Suppressor macrophage treated with lipopolysaccharide for 1 hour (primary cell): ENCODE results near the gene PRKCA.

Experiments
- DNase-seq, 3 donors: peaks; one replicate each; pipeline ENCODE4 v3.0.0-alpha.2; 2020 to 2022

PRKCA gene

DNA sequence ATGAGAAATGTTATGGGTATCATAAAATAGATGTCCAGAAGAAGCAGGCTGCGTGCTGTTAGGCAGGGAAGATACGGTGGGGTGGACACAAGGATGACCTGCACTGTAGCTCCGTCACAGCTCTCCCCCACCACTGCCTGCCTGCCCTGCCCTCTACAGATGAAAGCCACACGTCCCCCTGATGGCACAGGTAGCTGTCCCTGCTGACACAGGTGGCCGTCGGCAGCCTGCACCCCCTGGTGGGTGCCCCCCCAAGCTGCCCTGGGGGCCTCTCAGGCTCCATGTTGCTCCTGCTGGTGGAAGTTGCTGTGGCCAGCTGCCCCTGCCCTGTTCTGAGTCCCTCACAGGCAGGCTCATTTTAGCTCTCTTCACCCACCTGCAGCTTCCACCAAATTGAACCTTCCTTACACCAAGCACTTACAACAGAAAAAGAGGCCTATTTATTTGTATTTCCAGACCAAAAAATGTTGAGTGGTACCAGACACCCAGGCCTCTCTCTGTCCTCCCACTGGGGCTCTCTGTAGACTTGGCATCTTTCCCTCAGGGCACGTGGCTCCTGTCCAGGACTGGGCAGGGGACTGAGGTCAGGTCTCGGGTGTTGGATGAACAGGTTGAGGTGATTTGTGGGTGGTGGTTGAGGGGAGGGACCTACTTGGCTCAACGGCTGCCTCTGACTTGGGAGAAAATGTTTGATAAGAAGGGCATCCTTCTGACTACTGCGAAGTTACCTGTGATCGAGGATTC is 482.4 kb downstream of the PRKCA start:
- DNase-seq = no peak

DNA sequence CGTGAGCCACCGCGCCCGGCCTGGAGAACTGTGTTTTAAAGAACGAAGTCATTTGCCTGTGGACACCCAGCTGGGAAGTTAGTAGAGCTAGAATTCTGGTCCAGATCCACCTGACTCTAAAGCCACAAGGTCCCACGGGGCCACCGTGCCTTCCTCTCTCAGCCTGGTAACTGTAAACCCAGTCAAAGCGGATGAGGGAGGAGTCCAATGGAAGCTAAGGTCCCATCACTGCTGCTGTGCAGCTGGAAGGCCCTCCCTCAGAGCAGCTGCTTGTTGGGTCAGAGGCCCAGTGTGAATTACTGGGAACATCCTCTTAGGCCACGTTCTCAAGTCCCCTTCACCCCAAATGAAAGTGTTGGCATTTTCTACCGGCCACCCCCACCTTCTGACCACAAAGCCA is 483.7 kb downstream of the PRKCA start:
- no peak for DNase-seq

DNA sequence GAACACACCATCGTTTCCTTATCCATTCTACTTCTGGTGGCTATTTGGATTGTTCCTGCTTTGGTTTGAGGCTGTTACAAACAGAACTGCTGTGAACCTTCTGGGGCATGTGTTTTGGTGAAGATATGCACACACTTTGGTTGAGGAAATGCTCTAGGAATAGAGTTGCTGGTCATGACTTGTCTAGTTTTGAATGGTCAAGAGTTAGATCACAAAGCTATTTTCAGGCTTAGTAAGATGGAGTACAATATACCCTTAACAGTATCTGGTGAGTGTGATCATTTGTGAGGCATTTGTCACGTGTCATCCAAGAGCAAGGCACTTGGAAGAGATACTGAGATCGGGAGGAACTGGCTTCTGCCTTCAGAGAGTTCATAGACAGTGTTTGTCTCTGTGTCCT is 485.5 kb downstream of the PRKCA start:
- no peak for DNase-seq

DNA sequence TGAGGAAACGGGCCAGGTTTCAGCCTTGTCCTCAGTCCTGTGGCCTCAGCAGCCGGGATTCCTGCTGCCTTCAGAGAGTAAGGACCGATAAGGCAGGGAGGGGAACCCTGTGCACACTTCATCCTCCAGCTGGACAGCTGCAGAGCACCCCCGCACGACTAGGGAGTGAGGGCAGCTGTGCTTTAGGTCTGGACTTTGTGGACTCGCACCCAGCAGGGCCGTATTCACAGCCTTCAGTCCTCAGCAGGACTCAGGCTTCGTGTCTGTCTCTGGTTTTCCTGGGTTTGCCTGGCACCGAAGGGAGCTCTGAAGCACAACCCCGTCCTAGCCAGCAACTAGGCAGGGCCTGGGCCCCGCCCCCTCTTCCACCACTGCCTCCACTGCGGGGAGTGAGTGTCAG is 486.7 kb downstream of the PRKCA start:
- DNase-seq = no peak

DNA sequence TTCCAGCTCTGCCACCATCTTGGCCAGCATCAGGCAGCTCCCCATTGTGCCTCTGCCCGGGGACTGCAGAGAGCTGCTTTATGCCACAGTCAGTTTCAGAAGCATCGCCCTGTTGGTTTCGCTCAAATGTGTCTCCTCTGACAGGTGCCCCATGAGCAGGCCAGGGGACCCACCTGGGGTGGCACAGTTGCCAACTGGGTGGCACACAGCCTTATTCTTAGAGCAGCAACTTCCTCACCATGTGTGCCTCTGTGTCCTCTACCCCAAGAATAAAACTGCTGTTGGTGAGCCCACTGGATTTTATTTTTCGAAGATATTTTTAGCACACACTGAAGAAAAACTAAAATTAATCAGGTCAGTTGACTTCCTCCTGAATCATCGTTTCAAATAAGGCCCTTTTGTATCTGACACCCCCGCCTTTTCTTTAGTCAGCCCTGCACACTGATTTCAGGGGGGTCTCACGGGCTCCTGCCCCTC is 487.6 kb downstream of the PRKCA start:
- DNase-seq = peak in 2 of 3 donors; percentile 7 to 9

DNA sequence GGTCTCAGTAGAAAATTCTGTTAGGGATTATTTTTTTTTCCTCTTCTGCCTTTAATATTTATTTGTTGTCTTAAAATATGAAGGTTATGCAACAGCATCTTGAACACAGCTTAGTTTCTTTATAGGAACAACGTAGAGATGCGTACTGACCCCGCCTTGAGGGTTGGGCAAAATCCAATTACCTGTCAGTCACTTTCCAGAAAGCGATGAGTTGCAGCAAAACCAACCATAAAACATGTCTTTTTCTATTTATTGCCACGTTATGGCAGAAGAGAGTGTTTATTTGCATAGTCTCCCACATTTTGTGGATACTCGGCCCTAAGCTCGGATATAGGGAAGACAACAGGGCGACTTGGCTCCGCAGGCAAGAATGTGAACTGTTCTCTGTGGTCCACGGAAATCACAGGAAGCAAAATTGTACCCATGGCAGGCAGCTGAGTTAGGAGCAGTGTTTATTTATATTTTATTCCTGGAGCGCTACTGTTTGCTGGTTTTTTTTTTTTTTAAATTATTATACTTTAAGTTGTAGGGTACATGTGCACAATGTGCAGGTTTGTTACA is 488.2 kb downstream of the PRKCA start:
- no peak for DNase-seq

DNA sequence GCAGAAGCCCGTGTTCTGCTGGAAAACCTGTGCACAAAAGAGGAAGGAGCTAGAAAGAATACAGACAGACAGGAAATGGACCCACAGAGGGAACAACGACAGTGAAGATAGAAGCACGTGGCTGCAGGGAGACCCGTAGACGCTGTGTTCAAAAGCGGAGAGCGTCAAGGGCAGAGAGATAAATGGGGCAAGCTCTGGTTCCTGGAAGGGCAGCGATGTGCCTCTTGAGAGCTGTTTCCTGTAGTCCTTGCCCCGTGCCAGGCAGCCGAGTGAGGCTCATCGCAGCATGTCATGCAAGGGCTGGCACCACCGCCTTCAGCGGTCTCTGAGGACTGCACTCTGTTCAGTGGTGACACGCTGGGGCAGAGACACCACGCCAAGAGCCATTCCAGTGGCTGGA is 488.9 kb downstream of the PRKCA start:
- peak; percentile 45 to 56 (median 50) for DNase-seq

DNA sequence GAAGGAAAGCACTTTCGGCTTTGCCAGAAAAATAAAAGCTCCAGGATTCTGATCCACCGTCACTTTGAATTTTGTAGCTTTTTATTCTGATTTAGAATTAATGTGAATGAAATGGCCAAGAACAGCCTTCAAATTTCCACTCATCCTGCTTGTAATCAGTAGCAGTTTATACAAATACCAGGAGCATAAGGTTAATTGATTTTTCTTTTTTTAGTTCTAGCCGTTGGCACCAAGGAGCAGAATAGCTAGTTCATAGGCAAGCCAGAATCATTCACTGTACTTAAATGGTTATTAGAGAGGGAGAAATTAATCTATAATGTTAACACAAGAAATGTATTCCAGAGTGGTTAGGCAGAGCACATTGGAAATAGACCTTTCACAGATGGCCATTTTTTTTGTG is 491.4 kb downstream of the PRKCA start:
- DNase-seq = no peak

DNA sequence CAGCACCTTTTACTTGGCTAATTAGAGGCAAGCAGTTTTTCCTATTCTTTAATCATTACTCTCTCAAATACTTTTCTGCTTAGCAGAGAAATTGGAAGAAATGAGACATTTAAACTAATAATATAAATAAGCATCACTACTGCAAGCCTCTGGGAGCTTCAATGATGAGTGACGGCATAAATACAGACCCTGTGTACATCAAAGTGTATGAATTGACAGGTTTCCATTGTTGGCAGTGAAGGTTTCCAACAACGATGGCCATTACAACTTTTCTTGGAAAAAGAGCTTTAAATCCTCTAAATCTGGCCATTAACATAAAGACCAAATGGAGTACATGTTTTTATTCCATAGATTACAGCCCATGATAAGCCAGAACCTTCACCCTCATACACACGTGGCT is 493.1 kb downstream of the PRKCA start:
- DNase-seq = no peak

DNA sequence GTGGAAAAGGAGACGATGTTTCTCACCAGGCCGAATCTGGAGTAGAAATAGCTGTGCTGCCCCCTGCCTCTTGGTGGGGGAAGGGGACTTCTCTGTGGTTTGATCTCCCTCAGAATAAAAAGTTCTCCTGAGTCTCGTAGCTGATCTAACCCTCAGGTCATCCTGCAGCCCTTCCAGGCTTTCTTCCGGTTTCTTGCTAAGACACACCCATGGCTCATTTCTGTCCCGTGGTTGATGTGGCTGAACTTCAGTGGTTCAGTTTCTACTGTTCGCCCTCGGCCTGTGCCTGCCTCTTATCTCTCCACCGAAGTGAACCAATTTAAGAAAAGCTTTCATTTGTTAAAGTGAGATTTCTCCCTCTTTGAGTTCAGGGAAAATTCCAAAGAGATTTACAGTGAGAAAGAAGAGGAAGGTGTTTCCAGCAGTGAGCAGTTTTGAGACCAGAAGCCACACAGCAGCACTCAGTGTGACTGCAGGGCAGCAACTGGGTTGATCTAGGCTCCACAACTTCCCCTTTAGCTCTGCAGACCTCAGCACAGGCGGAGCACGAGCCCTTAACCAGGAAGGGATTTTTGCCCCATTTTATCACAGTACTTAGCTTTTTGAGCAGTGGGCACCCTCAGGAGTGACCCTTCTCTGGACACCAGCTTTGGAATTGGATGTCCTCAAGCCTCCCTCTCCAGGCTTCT is 497.6 kb downstream of the PRKCA start:
- DNase-seq = peak; percentile 31 to 39 (median 36)

DNA sequence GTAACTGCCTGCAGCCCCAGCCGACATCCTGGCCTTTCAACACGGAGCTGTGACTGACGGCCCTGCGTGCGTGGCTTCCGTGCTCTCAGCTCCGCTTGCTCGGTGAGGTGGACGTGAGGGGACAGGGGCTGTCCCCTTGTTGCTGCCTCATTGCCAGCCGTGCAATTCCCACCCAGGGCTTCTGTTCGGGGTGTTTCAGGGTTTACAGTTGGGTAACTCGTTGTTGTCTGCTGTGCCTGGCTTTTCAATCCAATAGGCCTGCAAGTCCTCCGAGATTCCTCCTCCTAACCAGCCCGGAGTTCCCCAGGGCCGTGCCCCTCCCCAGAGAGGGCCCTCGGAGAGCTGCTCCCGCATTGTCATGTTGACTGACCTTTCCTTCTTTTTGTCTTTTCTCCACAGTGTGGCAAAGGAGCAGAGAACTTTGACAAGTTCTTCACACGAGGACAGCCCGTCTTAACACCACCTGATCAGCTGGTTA is 501.1 kb downstream of the PRKCA start:
- DNase-seq = no peak

DNA sequence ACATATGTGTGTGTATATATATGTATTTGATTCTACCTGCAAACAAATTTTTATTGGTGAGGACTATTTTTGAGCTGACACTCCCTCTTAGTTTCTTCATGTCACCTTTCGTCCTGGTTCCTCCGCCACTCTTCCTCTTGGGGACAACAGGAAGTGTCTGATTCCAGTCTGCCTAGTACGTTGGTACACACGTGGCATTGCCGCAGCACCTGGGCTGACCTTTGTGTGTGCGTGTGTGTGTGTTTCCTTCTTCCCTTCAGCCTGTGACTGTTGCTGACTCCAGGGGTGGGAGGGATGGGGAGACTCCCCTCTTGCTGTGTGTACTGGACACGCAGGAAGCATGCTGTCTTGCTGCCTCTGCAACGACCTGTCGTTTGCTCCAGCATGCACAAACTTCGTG is 503.2 kb downstream of the PRKCA start:
- no peak for DNase-seq

DNA sequence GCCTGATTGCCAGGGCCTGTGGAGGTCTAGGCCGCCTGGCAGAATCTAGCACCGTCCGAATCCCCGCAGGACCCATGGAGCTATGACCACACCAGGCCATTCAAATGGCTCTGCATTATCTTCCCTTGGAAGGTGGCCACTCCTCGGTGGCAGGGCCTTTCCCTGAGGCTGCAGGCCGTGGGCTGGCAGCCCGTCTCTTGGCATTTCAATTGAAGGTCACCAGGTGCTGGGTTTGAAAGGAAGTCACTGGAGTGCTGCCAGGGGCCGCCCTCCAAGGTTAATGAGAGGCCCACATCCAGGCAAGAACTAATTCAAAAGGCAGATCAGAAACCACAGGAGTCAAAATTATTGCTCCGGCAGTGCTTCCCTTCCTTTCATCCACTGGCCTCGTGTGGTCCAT is 504.8 kb downstream of the PRKCA start:
- no peak for DNase-seq

DNA sequence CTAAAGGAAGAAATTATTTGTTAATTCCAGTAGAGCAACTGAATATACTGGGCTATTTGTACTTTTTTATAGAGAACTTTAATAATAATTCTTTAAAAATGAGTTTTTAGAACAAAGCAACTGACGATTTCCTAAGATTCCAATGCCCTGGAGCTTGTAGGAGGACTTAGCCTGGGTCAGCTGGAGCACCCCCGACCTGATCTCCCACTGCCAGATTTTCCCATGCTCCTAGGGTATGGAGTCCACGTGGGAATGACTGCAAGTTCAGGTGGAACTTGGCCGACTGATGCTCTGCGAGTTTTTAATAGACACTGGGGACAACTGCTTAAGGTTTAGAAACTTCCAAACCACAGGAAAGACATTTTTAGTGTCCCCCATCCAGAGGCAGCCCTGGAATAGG is 507.0 kb downstream of the PRKCA start:
- DNase-seq = no peak

DNA sequence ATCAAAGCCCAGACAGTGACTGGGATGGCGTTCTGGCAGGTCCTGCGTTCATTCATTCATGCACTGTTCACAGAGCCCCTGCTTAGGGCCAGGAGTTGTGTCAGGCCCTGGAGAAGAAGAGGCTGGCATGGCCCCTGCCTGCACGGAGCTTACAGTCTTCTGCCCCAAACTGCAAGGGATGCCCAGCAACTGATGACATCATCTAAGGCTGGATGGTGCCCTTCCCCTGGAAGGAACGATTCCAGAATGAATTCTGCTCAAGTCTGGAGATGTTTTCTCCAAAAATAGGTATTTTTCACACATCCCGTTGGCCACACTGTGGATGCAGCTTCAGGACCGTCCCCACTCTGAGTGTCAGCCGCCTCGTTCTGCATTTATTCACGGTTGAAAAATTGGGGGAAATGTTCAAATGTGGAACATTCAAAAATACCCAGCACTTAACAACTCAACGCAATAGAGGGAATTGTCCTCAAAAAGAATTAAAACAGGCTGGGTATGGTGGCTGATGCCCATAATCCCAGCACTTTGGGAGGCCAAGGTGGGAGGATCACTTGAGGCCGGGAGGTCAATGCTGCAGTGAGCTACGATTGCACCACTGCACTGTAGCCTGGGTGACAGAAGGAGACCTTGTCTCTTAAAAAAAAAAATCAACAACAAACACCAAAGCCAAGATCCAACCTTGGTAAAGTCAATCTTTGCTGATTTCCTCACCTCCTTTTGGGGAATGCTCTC is 508.7 kb downstream of the PRKCA start:
- no peak for DNase-seq

DNA sequence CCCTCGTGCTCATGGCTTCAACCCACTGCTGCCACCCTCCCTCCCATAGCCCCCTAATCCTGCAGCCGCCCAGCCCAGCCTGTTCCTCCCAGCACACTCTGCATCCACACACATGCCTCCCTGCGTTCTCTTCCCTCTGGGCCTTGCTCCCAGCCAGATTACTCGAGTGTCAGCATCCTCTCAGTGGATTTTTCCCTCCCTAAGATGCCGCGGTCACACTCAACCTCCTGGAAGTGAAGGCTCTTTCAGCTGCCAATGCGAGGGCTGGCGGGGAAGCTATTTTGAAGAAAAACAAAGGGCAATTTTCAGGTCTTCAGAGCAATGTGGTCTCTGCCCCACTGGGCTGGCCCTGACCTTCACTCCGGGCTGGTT is 509.3 kb downstream of the PRKCA start:
- DNase-seq = no peak

DNA sequence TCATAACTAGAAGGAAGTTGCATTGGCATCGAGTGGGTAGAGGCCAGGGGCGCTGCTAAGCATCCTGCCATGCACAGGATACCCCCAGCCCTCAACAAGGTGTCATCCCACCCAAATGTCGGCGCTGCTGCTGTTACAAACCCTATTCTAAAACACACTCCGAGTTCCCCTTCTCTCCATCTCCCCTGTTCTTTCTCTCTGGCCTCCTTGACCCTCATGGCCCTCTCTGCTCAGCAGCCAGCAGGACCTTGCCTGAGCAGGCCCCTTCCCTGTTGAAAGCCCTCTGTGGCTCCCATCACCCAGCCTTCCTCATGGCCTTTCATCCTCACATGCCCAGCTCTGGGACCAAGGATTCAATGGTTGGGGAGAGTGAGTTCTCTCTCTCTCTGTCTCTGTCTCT is 510.2 kb downstream of the PRKCA start:
- no peak for DNase-seq

DNA sequence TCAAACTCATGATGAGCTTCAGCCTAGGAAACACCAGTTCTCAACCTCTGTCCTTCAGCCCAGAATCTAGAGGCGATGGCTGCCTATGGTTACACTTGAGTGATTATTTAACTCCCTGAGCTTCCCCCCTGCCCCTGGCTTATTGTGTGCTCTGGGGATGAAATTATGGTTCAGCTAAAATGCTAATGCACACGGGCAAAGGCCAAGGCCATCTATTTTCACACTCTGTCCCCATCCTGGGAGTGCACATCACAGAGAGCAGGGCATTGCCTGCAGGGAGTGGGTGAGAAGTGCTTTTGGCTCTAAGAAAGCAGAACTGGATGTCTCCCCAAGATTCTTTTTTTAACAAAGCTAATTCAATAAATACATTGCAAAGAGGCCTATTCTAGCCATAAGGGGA is 510.9 kb downstream of the PRKCA start:
- DNase-seq = no peak

DNA sequence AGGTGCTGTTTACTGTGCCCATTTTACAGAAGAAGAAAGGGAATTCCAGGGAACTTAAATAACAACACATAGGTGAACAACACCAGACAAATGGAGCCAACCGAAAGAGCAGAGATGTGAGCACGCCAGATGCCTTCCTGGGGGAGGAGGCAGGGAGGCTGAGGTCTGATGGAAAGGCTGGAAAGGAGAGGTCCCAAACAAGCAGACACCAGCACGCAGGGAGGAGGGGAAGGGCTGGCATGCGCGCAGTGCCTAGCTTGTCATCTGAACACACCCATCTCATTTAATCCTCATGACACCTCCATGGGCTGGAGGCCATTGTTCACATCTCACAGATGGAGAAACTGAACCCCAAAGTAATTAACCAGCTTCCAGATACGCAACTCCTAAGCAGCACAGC is 511.6 kb downstream of the PRKCA start:
- no peak for DNase-seq

DNA sequence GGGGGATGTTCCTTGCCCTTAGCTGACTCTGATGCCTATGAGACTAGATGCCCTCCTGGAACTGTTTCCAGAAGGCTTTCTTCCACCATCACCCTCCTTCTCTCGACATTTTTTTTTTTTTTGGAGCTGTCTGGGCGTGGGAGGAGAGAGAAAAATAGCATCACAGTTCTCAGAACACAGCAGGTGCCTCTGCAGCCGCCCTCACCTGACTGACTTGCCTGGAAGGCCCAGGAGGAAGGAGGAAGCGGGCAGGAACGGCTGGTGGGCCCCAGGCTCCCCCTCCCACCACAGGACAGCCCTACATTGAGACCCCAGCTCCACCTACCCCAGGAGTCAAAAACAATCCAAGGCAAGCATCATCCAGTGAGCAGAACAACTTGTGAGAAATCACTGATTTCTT is 512.2 kb downstream of the PRKCA start:
- no peak for DNase-seq

DNA sequence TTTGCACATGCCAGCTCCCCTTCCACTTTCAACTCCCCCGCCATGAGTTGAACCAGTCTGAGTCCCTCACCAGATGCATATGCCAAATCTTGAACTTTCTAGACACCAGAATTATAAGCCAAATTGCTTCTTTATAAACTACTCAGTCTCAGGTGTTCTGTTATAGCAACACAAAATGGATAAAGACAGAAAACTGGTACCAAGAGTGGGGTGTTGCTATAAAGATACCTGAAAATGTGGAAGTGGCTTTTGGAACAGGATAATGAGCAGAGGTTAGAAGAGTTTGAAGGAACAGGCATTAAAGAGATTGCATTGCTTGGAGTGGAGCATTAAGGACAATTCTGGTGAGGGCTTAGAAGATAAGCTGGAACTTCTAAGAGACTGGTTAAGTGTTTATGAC is 515.3 kb downstream of the PRKCA start:
- DNase-seq = no peak

DNA sequence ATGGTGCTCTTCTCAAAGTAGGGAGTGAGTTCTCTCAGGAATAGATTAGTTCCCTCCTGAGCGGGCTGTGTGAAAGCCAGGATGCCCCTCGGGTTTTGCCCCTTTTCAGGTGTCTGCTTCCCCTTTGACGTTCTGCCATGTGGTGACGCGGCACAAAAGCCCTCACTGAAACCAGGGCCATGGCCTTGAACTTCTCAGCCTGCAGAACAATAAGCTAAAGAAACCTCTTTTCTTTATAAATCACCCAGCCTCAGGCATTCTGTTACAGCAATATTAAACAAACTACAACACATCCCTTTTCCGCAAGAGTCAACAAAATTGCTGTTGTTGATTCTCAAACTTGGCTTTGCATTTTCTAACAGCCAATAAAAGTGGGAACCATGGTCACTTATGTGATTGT is 517.1 kb downstream of the PRKCA start:
- DNase-seq = no peak

DNA sequence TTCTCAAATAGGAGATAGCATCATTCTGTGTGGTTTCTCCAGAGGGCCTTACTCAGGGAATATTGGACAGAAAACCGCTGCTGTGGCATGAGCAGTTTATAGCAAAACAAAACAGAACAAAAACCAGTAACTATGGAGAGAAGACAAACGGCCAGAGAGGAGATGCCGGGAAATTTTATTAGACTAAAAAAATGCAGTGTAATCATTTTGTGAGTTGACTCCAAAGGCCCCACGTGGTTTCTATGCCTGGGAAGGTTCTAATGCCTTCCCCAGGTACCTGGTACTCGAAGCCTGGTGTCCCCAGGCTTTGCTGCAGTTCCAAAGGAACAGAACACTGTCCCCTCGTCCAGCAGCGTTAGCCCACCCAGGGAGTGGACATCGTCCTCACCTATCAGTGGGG is 519.6 kb downstream of the PRKCA start:
- no peak for DNase-seq

DNA sequence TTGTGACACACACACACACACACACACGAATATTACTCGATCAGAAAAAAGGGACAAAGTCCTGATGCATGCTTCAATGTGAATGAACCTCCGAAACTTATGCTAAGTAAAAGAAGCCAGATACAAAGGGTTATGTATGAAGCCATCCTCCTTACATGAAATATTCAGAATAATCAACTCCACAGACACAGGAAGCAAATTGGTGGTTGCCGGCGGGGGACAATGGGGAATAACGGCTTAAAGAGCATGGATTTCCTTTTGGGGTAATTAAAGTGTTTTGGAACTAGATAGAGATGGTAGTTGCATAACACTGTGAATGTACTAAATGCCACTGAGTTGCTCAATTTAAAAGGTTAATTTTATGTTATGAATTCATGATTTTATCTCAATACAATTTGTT is 524.4 kb downstream of the PRKCA start:
- DNase-seq = no peak
